Keratinocyte (primary cell): Measurements from ENCODE around the gene RALGPS2. TPM values are rescaled to one million over a fixed set of nuclear protein-coding genes. Genes with fewer than 3 reads are reported as not detected.

Experiments used
- DNase-seq: peaks from one replicate; pipeline ENCODE4 v3.0.0-alpha.2; 2011; ENCODE audit warnings: low read depth, missing footprints, low spot score
- FAIRE-seq: peaks from 2 replicates; lab custom pipeline; 2011; peaks lifted over from hg19 to GRCh38; lab: Jason Lieb, UNC
- H2AFZ ChIP-seq: 2 replicates; pipeline ENCODE4 v1.6.0; 2012; ENCODE audit warnings: low read length, control low read depth, inconsistent platforms; ENCODE audit not compliant: control insufficient read depth
- H3K27ac ChIP-seq: 2 replicates; pipeline ENCODE4 v1.5.1; 2011; ENCODE audit warnings: low read length; ENCODE audit not compliant: control insufficient read depth, insufficient read depth
- H3K27me3 ChIP-seq: 3 replicates; pipeline ENCODE4 v1.6.0; 2011; ENCODE audit warnings: low read length; ENCODE audit not compliant: control insufficient read depth, insufficient read depth; ENCODE audit errors: extremely low read depth
- H3K36me3 ChIP-seq, 2 experiments: 2 replicates in 1 of 2; 3 replicates in 1 of 2; pipeline ENCODE4 v1.5.1; 2011; ENCODE audit warnings: low read length in 2 of 2, mild to moderate bottlenecking in 1 of 2; ENCODE audit not compliant: control insufficient read depth in 2 of 2, insufficient read depth in 2 of 2; ENCODE audit errors: extremely low read depth in 1 of 2
- H3K4me1 ChIP-seq: 3 replicates; pipeline ENCODE4 v1.5.1; 2011; ENCODE audit warnings: low read length; ENCODE audit not compliant: control insufficient read depth, insufficient read depth; ENCODE audit errors: extremely low read depth
- H3K4me2 ChIP-seq: 3 replicates; pipeline ENCODE4 v1.6.0; 2011; ENCODE audit warnings: low read depth, low read length; ENCODE audit not compliant: control insufficient read depth, insufficient read depth; ENCODE audit errors: extremely low read depth
- H3K4me3 ChIP-seq, 3 experiments: fragments of 200-600 bp in 1 of 3; sonication (generic) in 1 of 3; 2 replicates in 2 of 3; 3 replicates in 1 of 3; pipeline ENCODE4 v1.5.1; 2011 to 2016; ENCODE audit warnings: low read length in 3 of 3, mild to moderate bottlenecking in 3 of 3, control low read depth in 2 of 3, inconsistent platforms in 1 of 3, low read depth in 1 of 3, mixed read lengths in 1 of 3, mixed run types in 1 of 3, moderate library complexity in 1 of 3; ENCODE audit not compliant: control insufficient read depth in 2 of 3, insufficient read depth in 2 of 3; ENCODE audit errors: extremely low read depth in 1 of 3
- H3K79me2 ChIP-seq: 2 replicates; pipeline ENCODE4 v1.6.0; 2012; ENCODE audit warnings: low read length; ENCODE audit not compliant: control insufficient read depth, insufficient read depth
- H3K9ac ChIP-seq: 3 replicates; pipeline ENCODE4 v1.6.0; 2011; ENCODE audit warnings: low read length; ENCODE audit not compliant: control insufficient read depth, insufficient read depth; ENCODE audit errors: extremely low read depth
- H3K9me1 ChIP-seq: 3 replicates; pipeline ENCODE4 v1.6.0; 2011; ENCODE audit warnings: low read length; ENCODE audit not compliant: control insufficient read depth, insufficient read depth; ENCODE audit errors: extremely low read depth
- H3K9me3 ChIP-seq: 2 replicates; pipeline ENCODE4 v1.5.1; 2012; ENCODE audit warnings: low read depth, low read length; ENCODE audit not compliant: control insufficient read depth
- H4K20me1 ChIP-seq: 3 replicates; pipeline ENCODE4 v1.6.0; 2011; ENCODE audit warnings: low read length; ENCODE audit not compliant: control insufficient read depth, insufficient read depth; ENCODE audit errors: extremely low read depth
- CTCF ChIP-seq, 3 experiments: IDR thresholded peaks in 1 of 3; conservative IDR thresholded peaks in 1 of 3; optimal IDR thresholded peaks in 1 of 3; 2 replicates in 2 of 3; 3 replicates in 1 of 3; pipeline versions ENCODE3 to v1.5.1; 2011; ENCODE audit warnings: low read length in 3 of 3, mild to moderate bottlenecking in 3 of 3, moderate library complexity in 2 of 3, control low read depth in 1 of 3, inconsistent platforms in 1 of 3; ENCODE audit not compliant: insufficient read depth in 2 of 3; ENCODE audit errors: extremely low read depth in 1 of 3
- EZH2 ChIP-seq: IDR thresholded peaks from one replicate; pipeline ENCODE4 v1.6.1; 2012; ENCODE audit warnings: inconsistent platforms, mild to moderate bottlenecking, low read length, moderate library complexity
- dilution Hi-C: fragments of 300-500 bp; cut with MboI; formaldehyde crosslinking; loops from one replicate; pipeline ENCODE4 v1.7.0; 2020; ENCODE audit warnings: low sequenced_read_pairs; ENCODE audit not compliant: extremely low pct_ligation_motif_present
- polyA plus RNA-seq, 5 experiments: library from polyadenylated mRNA; depleted of rRNA in 3 of 5; stranded (reverse) in 3 of 5; stranded (forward) in 1 of 5; unstranded in 1 of 5; fragments of >200 nt; gene quantifications; 1 replicate in 1 of 5; 2 replicates in 3 of 5; 3 replicates in 1 of 5; pipeline versions ENCODE4 v1.2.1 to v1.2.3, GENCODE V29; 2011 to 2012; ENCODE audit warnings: missing spikeins in 2 of 5, low read depth in 1 of 5, low replicate concordance in 1 of 5

Gene RALGPS2
- polyA plus RNA-seq, 1 donor (not counting 4 experiments of a cell fraction or from before 2014, with no cell fraction given), result 14.8 TPM

GRCh38 chr1:178954937-178955336 is 229.9 kb downstream of the RALGPS2 start:
- H3K4me1 ChIP-seq, result no peaks in the 10 kb centered on the region
- H3K9ac ChIP-seq, result no peak overlapping the region
- no peaks in the 10 kb centered on the region for H3K79me2 ChIP-seq
- DNase-seq, result no peak
- no peak for FAIRE-seq
- H3K9me3 ChIP-seq, result no peaks in the 10 kb centered on the region
- H3K4me3 ChIP-seq, result no peak overlapping the region
- dilution Hi-C loops, result no loop called here
- peaks cover 7% of the 10 kb centered on the region for H3K27me3 ChIP-seq
- TF ChIP-seq CTCF (optimal IDR thresholded peaks at IDR 0.05 in 1 of 3, IDR thresholded peaks at IDR 0.05 in 1 of 3, conservative IDR thresholded peaks at IDR 0.05 in 1 of 3; ENCODE audit: extremely low read depth in 1 of 3, insufficient read depth in 2 of 3, low read length in 3 of 3), result no peak
- no peak for TF ChIP-seq EZH2
- H3K4me2 ChIP-seq, result no peak overlapping the region
- H3K36me3 ChIP-seq, result no peaks in the 10 kb centered on the region
- H4K20me1 ChIP-seq, result no peaks in the 10 kb centered on the region
- no peaks in the 10 kb centered on the region for H3K9me1 ChIP-seq
- H2AFZ ChIP-seq, result no peak overlapping the region
- no peak overlapping the region for H3K27ac ChIP-seq

- H3K4me3 ChIP-seq, result no peak overlapping the region
- H3K9ac ChIP-seq, result no peak overlapping the region
- no peaks in the 10 kb centered on the region for H3K9me1 ChIP-seq
- H3K4me2 ChIP-seq, result no peak overlapping the region
- H2AFZ ChIP-seq, result no peak overlapping the region
- no peak for FAIRE-seq
- no peaks in the 10 kb centered on the region for H3K36me3 ChIP-seq
- TF ChIP-seq CTCF (optimal IDR thresholded peaks at IDR 0.05 in 1 of 3, IDR thresholded peaks at IDR 0.05 in 1 of 3, conservative IDR thresholded peaks at IDR 0.05 in 1 of 3; ENCODE audit: extremely low read depth in 1 of 3, insufficient read depth in 2 of 3, low read length in 3 of 3) (no peak), EZH2 (no peak)
- H3K9me3 ChIP-seq, result no peaks in the 10 kb centered on the region
- H3K27ac ChIP-seq, result no peak overlapping the region
- peaks cover 7% of the 10 kb centered on the region for H3K27me3 ChIP-seq
- dilution Hi-C loops, result no loop called here
- no peaks in the 10 kb centered on the region for H3K79me2 ChIP-seq
- H4K20me1 ChIP-seq, result no peaks in the 10 kb centered on the region
- no peaks in the 10 kb centered on the region for H3K4me1 ChIP-seq
- DNase-seq, result no peak
Measured at GRCh38 chr1:178955391-178955954, 230.4 kb downstream of the RALGPS2 start.
